Measurements from ENCODE around the gene ZNF212.

DNA sequence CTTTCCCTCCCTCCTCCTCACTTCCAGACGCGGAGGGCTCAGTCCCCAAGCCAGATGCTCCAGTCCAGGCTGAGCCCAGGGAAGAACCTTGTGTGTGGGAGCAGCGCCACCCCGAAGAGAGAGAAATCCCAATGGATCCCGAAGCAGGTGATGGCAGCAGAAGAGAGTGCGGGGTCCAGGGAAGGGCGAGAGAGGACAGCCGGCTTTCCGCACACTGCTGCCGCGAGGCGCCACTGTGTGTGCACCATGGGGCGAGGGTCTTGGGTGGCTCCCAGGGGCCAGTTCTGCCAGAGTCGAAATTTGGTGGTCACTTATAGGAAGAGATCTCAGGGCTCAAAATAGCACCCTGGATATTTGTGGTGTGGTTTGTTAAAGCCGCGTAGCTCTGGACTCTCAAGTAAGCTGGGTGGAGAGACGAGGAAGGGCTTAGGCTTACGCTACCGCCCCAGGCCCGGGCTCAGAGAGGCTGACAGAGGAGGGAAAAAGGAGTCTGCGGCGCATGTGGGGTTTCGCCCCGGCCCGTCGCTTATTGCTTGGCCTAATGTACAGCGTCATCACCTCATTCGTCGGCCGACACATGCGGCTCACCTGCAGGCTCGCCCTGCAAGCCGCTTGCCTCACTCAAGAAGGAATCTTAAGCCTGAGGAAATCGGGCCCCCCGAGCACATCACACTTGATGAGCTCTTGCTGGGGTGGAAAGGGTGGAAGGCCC, 32.0 kb upstream of the ZNF212 start:
- TF ChIP-seq EZH2 (IDR thresholded peaks at IDR 0.05; ENCODE audit: borderline replicate concordance, insufficient read depth, low read length, poor library complexity, severe bottlenecking) (no peak), CTCF (IDR thresholded peaks at IDR 0.05; ENCODE audit: poor library complexity, severe bottlenecking) (no peak)

Data from neural cell (in vitro differentiated cells).